Measurements from ENCODE around the gene TMEM14A.

DNA sequence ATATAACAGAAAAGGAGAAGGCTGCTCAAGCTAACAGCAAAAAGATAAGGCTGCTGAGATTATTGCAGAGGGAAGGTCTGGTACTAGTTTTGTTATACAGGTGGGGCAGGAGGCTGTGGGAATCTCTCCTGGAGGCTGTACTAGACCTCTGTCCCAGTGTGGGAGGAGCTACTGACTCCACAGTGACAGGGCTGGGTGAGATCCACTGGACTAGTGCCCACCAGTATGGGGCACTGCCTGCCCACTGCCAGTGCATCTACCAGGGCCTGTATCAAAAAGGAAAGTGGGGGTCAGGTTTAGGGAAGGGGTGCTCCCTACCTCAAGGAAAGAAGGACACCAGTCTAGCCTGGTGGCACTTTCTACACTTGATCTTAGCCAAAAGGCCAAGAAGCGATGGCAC is 62.3 kb downstream of the TMEM14A start:
- TF ChIP-seq, protein P1, sequence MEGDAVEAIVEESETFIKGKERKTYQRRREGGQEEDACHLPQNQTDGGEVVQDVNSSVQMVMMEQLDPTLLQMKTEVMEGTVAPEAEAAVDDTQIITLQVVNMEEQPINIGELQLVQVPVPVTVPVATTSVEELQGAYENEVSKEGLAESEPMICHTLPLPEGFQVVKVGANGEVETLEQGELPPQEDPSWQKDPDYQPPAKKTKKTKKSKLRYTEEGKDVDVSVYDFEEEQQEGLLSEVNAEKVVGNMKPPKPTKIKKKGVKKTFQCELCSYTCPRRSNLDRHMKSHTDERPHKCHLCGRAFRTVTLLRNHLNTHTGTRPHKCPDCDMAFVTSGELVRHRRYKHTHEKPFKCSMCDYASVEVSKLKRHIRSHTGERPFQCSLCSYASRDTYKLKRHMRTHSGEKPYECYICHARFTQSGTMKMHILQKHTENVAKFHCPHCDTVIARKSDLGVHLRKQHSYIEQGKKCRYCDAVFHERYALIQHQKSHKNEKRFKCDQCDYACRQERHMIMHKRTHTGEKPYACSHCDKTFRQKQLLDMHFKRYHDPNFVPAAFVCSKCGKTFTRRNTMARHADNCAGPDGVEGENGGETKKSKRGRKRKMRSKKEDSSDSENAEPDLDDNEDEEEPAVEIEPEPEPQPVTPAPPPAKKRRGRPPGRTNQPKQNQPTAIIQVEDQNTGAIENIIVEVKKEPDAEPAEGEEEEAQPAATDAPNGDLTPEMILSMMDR (IDR thresholded peaks at IDR 0.05) = no peak
- TF ChIP-seq POLR2A (IDR thresholded peaks at IDR 0.05) = no peak

Data from testis (tissue), 2 donors.